ENCODE measurements around the gene TMEM254. TPM values are rescaled to one million over a fixed set of nuclear protein-coding genes. Genes with fewer than 3 reads are reported as not detected.

The TMEM254 gene
- total and polyA plus RNA-seq, 2 of the 4 experiments (the other 2 are of a cell fraction) = 4.7 to 10.7 TPM

DNA sequence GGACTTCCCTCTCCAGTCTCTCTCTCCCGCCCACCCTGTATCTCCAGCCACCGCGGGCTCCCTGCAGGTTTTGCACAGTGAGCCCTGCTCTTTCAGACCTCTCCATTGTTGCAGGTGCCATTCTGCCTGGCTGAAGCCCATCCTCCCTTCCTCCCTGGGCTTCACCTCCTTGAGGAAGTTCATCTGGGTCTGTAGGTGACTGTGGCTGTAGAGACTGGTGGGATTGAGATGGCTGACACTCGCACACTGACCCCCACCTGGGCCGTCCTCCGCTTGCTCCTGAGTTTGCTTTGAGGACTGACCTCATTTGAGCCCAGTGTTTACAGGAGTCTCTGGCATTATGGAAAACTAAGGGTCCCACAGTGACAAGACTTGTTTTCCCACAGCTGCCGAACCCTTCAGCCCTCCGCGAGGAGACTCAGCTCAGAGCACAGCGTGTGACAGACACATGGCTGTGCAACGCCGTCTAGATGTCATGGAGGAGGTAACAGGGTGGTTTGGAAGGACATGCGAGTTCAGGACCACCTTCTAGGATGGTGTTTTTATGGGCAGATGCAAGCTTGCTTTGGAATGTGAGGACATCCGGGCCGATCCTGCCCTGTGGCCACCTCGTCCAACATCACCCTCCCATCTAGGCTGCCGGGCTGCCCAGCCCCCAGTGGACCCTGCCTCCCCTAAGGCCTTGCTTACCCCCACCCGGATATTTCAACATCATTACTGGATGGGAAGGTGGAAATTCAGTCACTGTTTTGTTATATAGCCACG lies 63.4 kb downstream of the TMEM254 start:
- peaks cover 7% of the 10 kb centered on the region; the same call in 1 of the 2 replicates for H3K9me1 ChIP-seq (ENCODE audit: insufficient read depth, low read length)
- H2AK9ac ChIP-seq (replicated peaks; ENCODE audit: low read depth, low read length, poor library complexity) = no peak overlapping the region
- H3K27ac ChIP-seq (ENCODE audit: insufficient read depth, low read length) = no peak overlapping the region
- no peaks in the 10 kb centered on the region for H3K36me3 ChIP-seq (ENCODE audit: control insufficient read depth, insufficient read depth, low read length)
- H2AFZ ChIP-seq (replicated peaks; ENCODE audit: low read length, poor library complexity) = no peak overlapping the region
- H3K4me3 ChIP-seq (ENCODE audit: insufficient read depth, low read depth, low read length) = no peak overlapping the region
- DNase-seq (no peak), ATAC-seq (ENCODE audit: low read depth) (no peak)
- no peak overlapping the region for H3K4me2 ChIP-seq (ENCODE audit: low read depth, low read length)
- no peak overlapping the region for H2BK120ac ChIP-seq (ENCODE audit: low read depth, low read length)
- no peak overlapping the region for H2BK20ac ChIP-seq (ENCODE audit: low read depth, low read length)
- no peak overlapping the region for H4K8ac ChIP-seq (ENCODE audit: low read depth in 2 of 2, low read length in 2 of 2)
- no peak overlapping the region for H3K56ac ChIP-seq (ENCODE audit: extremely low read depth, insufficient read depth, low read length)
- CTCF ChIA-PET = no interaction called here
- H4K5ac ChIP-seq (ENCODE audit: low read depth, low read length) = no peak overlapping the region
- H3K23ac ChIP-seq (ENCODE audit: low read depth, low read length) = no peak overlapping the region
- no peaks in the 10 kb centered on the region for H3K27me3 ChIP-seq (ENCODE audit: control insufficient read depth, insufficient read depth, low read length)
- dilution Hi-C loops (cut with HindIII; ENCODE audit: low sequenced_read_pairs, unreplicated experiment) (no loop called here), in situ Hi-C loops (cut with MboI; ENCODE audit: low sequenced_read_pairs) (no loop called here), intact Hi-C loops (cut with micrococcal nuclease) (no loop called here)
- H2AK5ac ChIP-seq (ENCODE audit: low read depth, low read length) = no peak overlapping the region
- H3K4me1 ChIP-seq (ENCODE audit: control insufficient read depth, insufficient read depth, low read length) = peaks cover 12% of the 10 kb centered on the region
- no peak overlapping the region for H2BK15ac ChIP-seq (ENCODE audit: low read depth, low read length)
- POLR2A ChIA-PET (ENCODE audit: unreplicated experiment) = no interaction called here
- BruUV-seq (replicated peaks) = no TSS peak
- H3K9me3 ChIP-seq (ENCODE audit: control insufficient read depth, insufficient read depth, low read length) = no peaks in the 10 kb centered on the region
- TF ChIP-seq MAZ (IDR thresholded peaks at IDR 0.05; ENCODE audit: borderline replicate concordance, low read depth, low read length) (no peak), MAFK (IDR thresholded peaks at IDR 0.05; ENCODE audit: low read depth, low read length) (no peak), MXI1 (IDR thresholded peaks at IDR 0.05; ENCODE audit: borderline replicate concordance, low read depth, low read length) (no peak), SMC3 (IDR thresholded peaks at IDR 0.05; ENCODE audit: low read depth, low read length) (no peak), POLR2A (IDR thresholded peaks at IDR 0.05; ENCODE audit: low read depth, low read length) (no peak), RAD21 (IDR thresholded peaks at IDR 0.05; ENCODE audit: low read length) (no peak)
- TF ChIP-seq, protein P1, sequence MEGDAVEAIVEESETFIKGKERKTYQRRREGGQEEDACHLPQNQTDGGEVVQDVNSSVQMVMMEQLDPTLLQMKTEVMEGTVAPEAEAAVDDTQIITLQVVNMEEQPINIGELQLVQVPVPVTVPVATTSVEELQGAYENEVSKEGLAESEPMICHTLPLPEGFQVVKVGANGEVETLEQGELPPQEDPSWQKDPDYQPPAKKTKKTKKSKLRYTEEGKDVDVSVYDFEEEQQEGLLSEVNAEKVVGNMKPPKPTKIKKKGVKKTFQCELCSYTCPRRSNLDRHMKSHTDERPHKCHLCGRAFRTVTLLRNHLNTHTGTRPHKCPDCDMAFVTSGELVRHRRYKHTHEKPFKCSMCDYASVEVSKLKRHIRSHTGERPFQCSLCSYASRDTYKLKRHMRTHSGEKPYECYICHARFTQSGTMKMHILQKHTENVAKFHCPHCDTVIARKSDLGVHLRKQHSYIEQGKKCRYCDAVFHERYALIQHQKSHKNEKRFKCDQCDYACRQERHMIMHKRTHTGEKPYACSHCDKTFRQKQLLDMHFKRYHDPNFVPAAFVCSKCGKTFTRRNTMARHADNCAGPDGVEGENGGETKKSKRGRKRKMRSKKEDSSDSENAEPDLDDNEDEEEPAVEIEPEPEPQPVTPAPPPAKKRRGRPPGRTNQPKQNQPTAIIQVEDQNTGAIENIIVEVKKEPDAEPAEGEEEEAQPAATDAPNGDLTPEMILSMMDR (conservative IDR thresholded peaks at IDR 0.05; ENCODE audit: low read depth, low read length) = no peak
- TF ChIP-seq, protein P2, sequence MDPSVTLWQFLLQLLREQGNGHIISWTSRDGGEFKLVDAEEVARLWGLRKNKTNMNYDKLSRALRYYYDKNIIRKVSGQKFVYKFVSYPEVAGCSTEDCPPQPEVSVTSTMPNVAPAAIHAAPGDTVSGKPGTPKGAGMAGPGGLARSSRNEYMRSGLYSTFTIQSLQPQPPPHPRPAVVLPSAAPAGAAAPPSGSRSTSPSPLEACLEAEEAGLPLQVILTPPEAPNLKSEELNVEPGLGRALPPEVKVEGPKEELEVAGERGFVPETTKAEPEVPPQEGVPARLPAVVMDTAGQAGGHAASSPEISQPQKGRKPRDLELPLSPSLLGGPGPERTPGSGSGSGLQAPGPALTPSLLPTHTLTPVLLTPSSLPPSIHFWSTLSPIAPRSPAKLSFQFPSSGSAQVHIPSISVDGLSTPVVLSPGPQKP (IDR thresholded peaks at IDR 0.05; ENCODE audit: borderline replicate concordance, low read depth, low read length) = no peak
- no peak overlapping the region for H4K91ac ChIP-seq (ENCODE audit: insufficient read depth, low read depth, low read length)
- WGBS, 2 experiments (ENCODE audit: extremely low coverage in 2 of 2, insufficient read length in 1 of 2) = 79% methylated on average over 3 of the region's 19 CpGs; no CpG with 5 or more reads in 1 of the 2 experiments
- H3K14ac ChIP-seq (replicated peaks; ENCODE audit: low read depth, low read length) = no peak overlapping the region
- H3K4ac ChIP-seq (ENCODE audit: low read depth, low read length) = no peak overlapping the region
- H3K9ac ChIP-seq (ENCODE audit: low read depth, low read length) = no peak overlapping the region
- H4K20me1 ChIP-seq (ENCODE audit: insufficient read depth, low read length) = no peaks in the 10 kb centered on the region
- peaks cover 0 to 8% of the 10 kb centered on the region in 2 experiments; a peak in 1 of 4 replicates for H3K79me1 ChIP-seq (ENCODE audit: low read depth in 1 of 2, low read length in 2 of 2)
- H2BK5ac ChIP-seq (ENCODE audit: low read depth, low read length, poor library complexity, severe bottlenecking) = no peak overlapping the region
- no peak overlapping the region for H3K18ac ChIP-seq (ENCODE audit: low read depth, low read length)
